Activated T-helper 1 cell treated with Interleukin-2 at 50 U/mL for 16 hours (primary cell): ENCODE measurements around the gene SH3RF1.
"Not testable (repeated sequence)": the region's sequence is repeated elsewhere in the genome, so short reads cannot be mapped to it uniquely, and the experiment has no call there.

Source experiments
- DNase-seq: peaks from one replicate; pipeline ENCODE4 v3.0.0-alpha.2; 2020; ENCODE audit warnings: low read depth

The SH3RF1 gene

DNA sequence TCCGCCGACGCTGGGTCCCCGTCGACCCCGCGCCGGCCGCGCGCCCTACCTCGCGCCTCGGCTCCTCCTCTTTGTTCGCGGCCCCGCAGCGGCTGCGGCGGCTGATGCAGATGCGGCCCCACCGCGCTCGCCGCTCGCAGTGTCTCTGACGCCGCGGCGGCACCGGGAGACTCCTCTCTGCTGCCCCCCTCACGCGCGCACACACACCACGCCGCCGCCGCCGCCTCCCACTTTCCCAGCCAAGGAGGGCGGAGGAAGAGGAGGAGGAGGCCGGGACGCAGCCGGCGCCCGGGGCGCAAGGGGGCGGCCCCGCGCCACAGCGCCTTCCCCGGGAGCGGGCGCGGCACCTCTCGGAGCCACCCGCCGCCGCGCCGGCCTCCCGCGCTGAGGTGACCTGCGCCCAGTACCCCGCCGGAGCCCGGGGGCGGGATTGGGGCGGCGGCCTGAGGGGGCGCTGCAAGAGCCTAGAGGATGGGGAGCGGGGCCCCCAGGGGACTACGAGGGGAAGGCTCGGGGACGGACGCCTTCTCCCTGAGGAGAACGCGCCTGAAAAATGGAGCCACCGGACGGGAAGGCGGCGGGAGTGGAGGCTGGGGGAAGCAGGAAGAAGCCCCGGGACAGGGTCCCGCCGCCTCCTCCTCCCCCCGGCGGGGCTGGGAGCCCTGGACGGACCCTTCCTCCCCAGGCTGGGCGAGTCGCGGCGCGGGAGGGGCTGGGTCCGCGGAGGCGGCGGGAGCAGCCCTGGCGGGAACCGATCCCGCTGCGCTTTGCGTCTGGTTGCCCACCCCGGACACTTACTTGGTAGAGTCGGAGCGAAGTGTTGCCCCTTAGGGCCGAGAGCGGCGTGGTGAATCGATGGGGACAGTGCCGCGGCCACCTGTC, at the start of gene SH3RF1:
TSS of gene SH3RF1 (minus strand) at position 147 of the 882 bp plus-strand sequence. CDS start 1,744 bp downstream, outside the sequence.
- DNase-seq: no peak

DNA sequence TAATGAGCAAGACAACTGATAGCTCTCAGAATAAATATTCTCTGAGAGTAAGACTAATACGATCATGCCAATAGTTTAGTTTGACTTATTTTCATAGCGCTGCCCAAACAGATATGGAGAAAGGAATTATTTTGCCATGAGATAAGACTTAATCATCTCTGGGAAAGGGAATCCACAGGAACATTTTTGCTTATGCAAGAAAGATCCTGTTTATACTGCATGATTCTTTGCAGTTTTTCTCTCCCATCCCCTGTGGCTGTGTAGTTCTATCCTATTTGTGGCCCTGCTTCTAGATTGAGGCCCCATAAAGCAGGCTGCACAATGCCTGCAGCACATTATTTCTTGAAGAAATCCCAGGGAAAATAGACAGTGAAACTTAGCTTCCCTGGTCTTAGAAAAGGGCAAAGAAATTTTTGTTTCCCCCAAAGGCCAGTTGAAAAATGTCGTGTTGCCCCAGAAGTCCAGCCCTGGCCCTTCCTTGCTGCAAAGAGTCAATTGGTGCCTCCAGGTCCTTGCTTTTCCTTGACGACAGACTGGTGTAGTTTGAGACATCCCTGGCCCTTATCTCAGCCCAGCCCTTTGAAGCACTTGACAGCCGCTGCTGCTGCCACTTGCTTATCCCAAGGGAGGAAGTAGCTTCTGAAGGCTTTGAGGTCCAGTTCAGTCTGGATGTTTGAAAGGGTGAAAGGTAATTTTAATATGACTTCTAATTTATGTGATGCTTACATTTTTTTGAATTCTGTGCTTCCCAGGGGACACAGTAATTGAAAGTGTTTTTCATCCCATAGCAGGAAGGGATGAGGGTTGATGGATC, 45.0 kb upstream of the SH3RF1 start:
- no peak for DNase-seq

DNA sequence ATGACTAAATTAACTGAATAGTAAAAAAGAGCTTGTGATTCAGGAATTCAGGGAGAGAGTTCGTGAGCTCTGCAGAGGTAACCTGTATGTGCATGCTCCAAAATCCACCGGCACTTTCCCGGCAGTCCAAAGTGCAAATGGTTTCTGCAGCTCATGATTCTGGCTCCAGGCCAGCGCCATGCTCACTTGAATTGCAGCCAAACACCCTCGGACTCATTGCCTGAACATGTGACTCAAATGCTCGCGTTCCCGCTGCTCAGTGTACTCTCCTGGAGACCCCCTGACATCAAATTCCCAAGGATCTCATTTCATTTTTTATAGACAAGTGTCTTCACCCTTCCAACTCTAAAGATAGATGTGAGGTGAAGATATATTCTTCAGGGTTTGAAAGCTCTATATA, 44.1 kb upstream of the SH3RF1 start:
- no peak for DNase-seq

DNA sequence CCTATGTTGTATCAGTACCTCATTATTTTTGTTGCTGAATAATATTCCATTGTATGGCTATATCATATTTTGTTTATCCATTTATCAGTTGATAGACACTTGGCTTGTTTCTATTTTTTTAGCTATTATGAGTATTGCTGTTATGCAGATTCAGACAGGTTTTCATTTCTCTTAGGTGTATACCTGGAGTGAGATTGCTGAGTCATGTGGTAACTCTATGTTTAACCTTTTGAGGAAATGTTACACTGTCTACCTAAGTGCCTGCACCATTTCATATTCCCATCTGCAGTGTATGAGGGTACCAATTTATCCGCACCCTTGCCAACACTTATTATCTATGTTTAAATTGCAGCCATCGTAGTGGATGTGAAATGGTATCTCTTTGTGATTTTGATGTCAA, 43.0 kb upstream of the SH3RF1 start:
- DNase-seq: no peak

DNA sequence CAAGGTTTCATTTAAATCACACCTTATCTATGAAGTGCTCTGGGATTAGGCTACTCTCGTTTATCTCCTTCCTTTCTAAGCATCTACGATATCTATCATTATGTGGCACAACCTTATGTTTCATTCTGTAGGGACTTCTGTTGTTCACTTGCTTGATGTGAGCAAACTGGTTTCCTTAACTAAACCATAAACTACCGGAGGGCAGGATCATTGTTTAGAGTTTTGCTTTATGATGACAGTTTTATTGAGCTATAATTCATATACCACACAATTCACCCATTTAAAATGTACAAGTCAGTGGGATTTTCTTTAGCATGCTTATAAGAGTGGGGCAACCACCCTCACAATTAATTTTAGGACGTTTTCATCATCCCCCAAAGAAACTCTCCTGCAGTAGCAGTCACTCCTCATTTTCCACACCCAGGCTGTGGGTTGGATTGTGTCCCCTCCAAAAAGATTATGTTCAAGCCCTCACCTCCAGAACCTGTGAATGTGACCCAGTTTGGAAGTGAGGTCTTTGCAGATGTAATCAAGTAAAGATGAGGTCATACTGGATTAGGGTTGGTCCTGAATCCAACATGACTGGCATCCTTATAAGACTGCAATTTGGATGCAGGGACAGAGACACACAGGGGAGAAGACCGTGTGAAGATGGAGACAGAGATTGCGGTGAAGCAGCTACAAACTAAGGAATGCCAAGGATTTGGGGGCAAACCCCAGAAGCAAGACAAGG, 42.1 kb upstream of the SH3RF1 start:
- no peak for DNase-seq

DNA sequence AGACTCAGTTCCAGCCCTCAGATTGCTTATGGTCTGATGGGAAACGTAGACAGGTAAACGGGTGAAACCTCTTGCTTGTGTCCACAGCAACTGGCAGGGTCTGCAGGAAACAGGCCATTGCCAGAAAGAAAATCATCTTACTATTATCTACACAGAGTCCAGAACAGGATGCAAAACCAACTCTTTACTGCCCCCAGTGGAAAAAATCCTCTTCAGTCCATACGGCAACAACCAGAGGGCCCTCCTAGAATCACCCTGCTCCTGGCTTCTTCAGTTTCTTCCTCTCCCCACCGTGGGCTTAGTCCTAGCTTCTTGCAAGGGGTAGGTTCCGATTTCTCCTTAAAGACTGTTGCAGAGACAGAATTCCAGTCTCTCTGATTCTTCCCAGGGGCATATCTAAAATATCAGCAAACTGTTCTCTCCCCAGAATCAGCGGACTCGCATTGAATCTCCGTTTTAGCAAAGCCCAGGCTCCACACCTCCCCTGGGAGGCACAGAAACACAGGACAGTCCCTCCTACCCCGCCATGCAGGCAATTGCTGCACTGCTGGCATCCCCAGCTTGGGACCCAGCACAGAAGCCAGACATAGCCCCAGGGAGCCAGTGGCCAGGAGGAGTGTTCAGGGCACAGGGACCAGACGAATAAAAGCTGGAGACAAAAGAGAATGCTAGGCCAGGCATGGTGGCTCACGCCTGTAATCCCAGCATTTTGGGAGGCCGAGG, 41.0 kb upstream of the SH3RF1 start:
- DNase-seq: no peak

DNA sequence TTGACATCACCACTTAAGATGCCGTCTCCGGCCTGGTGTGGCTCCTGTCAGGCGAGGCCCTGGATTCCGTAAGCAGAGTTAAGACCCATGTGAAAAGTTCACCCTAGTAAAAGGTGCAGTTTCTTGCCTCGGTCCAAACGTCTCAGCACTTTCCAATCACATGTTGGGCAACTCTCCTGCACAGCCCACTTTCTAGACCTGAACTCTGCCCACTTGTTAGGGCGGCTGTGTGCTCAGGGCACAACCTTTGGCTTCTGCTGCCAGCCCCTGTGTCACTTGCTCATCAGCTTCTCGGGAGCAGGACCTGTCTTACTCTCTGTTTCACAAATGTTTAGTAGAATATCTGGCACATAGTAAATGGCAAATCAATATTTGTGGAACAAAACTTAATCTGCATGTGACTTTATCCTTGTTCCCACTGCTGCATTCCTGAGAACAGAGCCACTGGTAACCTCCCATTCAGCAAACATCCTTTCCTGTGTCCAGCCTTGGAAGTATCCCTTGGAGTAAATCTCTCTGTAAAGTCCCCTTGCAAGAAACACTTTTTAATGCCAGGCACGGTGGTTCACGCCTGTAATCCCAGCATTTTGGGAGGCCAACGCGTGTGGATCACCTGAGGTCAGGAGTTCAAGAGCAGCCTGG, 38.7 kb upstream of the SH3RF1 start:
- DNase-seq: no peak

DNA sequence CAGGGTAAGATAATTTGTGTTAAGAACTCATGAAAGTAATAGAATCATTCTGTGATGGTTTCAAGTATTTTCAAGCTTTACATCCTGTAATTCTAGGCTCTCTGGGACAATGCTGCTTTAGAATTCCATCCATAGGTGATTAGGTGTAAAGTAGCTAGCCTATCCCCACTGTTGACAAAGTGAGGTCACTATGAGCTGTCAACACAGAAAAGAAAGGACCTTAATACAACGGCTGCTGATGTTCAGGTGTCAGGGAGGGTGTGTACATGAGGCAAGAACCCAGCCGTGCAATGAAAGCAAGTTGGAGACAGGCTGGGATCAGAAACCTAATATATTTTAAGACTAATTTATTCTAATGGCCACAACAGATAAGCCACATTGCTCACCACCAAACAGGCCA, 36.8 kb upstream of the SH3RF1 start:
- no peak for DNase-seq

DNA sequence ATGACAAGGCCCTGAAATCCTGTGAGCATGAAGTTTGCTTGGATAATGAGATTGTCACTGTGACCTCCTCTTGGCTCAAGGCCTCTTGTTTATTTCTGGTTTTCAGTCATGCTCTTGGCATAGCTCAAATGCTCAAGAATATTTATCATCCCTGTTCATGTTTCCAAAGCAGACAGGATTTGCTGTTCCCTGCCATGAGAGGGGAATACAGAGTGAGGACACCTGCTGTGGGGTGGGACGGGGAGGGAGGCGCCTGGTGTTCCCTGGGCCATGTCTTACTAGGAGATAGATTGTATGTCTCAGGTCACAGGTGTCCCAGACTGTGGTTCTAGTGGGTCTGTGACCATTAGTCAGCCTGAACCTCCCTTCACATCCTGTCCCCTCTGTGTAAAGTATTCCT, 34.9 kb upstream of the SH3RF1 start:
- no peak for DNase-seq

DNA sequence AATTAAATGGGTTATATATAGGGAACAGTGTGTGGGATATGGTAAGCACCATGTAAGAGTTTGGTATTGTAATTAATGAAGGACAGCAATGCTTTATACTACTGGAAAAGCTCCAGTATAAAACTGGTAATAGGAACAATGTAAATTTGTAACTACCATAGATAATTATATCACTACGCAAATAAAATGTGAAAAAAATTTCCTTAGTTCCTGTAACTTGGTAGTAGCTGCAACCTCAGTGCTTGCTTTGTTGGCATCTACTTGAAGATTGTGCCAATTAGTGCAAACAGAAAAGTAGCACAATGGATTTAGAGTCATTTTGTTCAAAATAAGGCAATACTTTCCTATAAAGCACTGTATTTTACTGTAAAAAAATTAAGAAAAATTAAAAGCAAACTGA, 34.4 kb upstream of the SH3RF1 start:
- DNase-seq: no peak

DNA sequence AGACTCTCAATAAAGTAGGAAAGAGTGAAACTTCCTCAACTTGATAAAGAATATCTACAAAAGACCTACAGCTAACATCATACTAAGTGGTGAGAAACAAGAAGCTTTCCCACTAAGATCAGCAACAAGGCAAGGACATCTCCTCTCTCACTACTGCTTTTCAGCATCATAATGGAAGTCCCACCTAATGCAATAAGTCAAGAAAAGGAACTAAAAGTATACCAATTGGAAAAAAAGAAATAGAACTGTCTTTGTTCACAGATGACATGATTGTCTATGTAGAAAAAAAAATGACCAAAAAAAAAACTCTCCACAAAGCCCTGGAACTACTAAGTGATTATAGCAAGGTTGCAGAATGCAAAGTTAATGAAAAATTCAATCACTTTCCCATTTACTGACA, 25.1 kb upstream of the SH3RF1 start:
- no peak for DNase-seq

DNA sequence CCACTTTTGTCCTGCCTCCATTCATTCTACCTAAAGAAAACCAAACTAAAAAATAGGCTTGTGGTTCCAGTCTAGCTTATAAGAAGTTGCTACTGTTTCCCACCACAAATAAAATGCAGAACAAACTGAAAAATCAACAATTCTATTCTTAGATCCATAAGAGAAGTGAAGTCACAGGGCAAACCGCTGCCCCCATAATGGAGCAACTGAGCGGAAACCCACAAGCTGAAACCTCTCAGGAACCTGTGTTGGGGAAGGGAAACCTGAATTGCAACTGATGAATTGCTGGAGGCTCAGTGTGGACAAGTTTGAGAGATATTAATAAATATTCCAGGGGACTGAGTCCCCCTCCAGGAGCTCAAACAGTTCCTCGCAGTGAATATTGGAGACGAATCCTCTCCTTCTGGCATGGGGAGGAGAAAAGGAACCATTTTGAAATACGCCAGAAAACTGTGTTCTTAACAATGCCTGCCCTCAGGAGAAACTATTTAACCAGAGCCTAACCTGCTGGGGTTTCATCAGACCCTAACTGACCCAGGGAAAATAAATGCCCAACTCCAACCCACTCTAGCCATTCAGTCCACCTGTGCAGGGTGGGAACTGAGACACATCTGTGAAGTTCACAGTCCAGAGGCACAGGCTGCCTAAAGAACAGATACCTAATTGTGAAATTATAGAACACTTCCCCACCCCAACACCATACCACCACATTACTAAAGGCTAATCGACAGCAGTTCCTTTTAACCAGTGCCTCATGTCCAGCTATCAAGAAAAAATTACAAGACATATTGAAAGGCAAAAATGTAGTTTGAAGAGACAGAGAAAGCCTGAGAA, 22.8 kb upstream of the SH3RF1 start:
- no peak for DNase-seq

DNA sequence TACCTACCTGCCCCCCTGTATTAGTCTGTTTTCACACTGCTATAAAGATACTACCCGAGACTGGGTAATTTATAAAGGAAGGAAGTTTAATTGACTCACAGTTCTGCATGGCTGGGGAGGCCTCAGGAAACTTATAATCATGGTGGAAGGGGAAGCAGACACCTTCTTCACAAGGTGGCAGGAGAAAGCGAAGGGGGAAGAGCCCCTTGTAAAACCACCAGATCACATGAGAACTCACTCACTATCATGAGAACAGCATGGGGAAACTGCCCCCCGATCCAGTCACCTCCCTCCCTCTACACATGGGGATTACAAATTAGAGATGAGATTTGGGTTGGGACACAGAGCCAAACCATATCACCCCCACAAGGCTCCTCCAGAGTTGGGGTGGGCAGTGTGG, 17.2 kb upstream of the SH3RF1 start:
- DNase-seq: not testable (repeated sequence)

DNA sequence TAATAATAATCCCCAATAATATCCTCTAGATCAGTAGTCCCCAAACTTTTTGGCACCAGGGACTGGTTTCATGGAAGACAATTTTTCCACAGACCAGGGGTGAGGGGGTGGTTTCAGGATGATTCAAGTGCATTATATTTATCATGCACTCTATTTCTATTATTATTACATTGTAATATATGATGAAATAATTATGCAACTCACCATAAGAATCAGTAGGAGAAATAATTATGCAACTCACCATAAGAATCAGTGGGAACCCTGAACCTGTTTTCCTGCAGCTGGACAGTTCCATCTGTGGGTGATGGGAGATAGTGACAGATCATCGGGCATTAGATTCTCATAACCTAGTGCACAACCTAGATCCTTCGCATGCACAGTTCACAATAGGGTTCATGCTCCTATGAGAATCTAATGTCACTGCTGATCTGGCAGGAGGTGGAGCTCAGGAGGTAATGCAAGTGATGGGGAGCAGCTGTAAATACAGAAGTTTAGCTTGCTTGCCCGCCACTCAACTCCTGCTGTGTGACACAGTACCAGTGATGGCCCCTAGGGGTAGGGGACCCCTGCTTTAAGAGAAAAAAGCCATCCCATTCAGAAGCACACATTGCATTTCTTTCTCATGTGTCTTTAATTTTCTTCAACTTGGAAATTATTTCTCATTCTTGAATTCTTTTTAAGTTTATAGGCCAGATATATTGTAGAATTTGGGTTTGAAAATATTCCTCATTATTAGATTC, 16.0 kb upstream of the SH3RF1 start:
- no peak for DNase-seq

DNA sequence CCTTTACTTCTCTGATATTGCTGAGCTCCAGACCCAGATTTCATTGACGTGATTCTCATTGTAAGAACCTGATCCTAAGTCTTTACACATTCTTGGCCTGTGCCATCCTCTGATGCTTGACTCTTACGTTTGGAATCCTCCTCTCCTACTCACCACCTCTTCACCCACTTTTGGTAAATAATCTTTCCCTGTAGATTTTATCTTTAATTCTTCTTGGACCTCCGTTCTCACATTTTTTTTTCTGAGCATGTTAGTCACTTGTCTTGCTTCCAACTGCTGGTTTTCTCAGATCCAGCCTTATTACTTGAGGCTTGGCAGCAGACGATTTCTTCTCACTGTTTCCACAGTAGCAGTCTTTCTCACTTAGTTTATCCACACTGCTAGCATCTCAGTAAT, 12.4 kb upstream of the SH3RF1 start:
- DNase-seq: no peak

DNA sequence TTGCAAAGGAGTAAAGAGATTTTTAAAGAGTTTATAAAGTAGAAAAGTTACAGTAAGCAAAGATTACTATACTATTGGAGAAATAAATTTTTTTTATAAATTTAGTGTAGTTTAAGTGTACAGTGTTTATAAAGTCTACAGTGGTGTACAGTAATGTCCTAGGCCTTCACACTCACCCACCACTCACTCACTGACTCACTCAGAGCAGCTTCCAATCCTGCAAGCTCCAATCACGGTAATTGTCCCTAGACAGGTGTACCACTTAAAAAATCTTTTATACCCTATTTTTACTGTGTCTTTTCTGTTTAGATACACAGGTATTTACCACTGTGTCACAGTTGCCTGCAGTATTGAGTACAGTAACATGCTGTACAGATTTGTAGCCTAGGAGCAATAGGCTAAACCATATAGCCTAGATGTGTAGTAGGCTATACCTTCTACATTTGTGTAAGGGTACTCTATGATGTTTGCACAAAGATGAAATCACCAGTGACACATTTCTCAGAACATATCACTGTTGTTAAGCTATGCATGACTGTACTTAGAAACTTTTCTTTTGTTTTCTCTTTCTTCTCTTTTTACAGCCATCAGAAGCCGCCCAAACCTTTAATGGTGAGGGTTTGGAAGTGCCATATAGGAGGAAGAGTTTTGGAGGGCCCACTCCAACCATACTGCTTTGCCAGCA, 11.8 kb upstream of the SH3RF1 start:
- DNase-seq: no peak

DNA sequence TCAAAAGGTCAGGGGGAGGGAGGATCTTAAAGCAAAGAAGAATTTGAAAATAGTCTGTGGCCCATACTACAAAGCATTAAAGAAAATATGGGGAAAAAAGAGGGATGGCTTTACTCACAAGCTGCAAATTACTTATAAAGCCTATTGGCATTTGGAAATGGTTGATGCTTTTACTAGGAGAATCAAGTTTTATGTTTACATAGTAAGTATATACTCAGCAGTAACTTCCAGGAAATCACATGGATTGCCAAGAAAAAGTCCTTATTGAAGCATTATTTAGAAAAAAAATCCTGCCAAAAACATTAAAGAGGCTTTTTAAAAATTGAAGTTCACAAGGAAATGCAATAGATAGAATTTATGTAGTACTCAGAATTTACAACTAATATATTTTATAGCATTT, 8.4 kb upstream of the SH3RF1 start:
- no peak for DNase-seq

DNA sequence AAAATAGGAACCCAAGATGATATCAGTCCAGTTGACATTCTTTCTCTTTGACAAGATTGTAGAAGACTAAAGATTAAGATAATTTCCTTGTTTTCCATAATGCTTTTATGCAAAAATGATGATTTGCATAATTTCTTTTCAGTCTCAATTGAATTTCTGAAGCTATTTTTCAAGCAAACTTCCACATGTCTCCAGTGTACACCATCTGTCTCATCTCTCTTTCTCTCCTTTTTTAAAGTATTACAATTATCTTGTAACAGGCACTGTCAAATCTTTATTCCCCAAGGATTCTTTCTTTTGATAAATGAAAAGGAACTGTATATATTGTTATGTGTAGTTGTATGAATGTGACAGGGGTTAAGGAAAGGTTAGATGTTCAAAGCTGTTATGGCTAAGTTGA, 7.9 kb upstream of the SH3RF1 start:
- no peak for DNase-seq

DNA sequence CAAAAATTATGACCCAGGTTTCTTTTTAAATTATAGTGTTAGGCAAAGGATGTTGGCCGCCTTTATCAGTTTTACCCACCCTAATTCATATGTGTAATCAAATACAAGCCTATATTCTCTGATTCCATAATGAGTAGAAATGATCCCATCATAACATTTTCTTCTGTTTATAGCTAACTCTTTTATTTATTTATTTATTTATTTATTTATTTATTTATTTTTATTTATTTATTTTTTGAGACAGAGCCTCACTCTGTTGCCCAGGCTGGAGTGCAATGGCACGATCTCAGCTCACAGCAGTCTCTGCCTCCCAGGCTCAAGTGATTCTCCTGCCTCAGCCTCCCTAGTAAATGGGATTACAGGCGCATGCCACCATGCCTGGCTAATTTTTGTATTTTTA, 7.1 kb upstream of the SH3RF1 start:
- not testable (repeated sequence) for DNase-seq
